K562 (cell line): ENCODE results near the gene CLIC1. TPM values are rescaled to one million over a fixed set of nuclear protein-coding genes. Genes with fewer than 3 reads are reported as not detected.
A peak's percentile ranks its signal among the peaks of the same experiment; 100 is the strongest.

Experiments used
- BCL6 ChIP-seq: fragments of 250-450 bp; sonication (Bioruptor Pico); IDR thresholded peaks from 2 replicates; pipeline ENCODE4 v1.4.0; 2020
- BMI1 ChIP-seq: fragments of 150-350 bp; IDR thresholded peaks from 2 replicates; pipeline ENCODE4 v1.6.1; 2014; ENCODE audit warnings: low read length
- CEBPB ChIP-seq: fragments of 450-650 bp; IDR thresholded peaks from 2 replicates; pipeline ENCODE4 v1.6.1; 2016; ENCODE audit warnings: missing genetic modification characterization, missing compliant biosample characterization
- EP400 ChIP-seq: fragments of 450-650 bp; IDR thresholded peaks from 2 replicates; pipeline ENCODE4 v1.6.1; 2017; ENCODE audit warnings: antibody characterized with exemption, mild to moderate bottlenecking, moderate library complexity
- FUS ChIP-seq: fragments of 200-400 bp; formaldehyde crosslinking; optimal IDR thresholded peaks from 2 replicates; pipeline ENCODE3; 2017; ENCODE audit warnings: low read depth, low read length
- GTF2F1 ChIP-seq: IDR thresholded peaks from 2 replicates; pipeline ENCODE4 v1.6.1; 2011; ENCODE audit warnings: low read depth, low read length, improper control_type of control experiment
- LEF1 ChIP-seq: fragments of 450-650 bp; IDR thresholded peaks from 2 replicates; pipeline ENCODE4 v1.6.1; 2016; ENCODE audit warnings: mild to moderate bottlenecking
- PRPF4 ChIP-seq: fragments of 200-400 bp; formaldehyde crosslinking; IDR thresholded peaks from one replicate; pipeline ENCODE4 v1.6.1; 2017; ENCODE audit warnings: low read length, low read depth, mild to moderate bottlenecking; ENCODE audit not compliant: insufficient read depth, poor library complexity, severe bottlenecking
- RERE ChIP-seq: sonication (generic); formaldehyde crosslinking; IDR thresholded peaks from 2 replicates; pipeline ENCODE4 v1.8.0; 2023; ENCODE audit warnings: missing genetic modification reagents, mild to moderate bottlenecking, borderline replicate concordance
- RFX7 ChIP-seq: fragments of 250-450 bp; sonication (Bioruptor Pico); IDR thresholded peaks from 2 replicates; pipeline ENCODE4 v1.5.1; 2021; ENCODE audit warnings: mild to moderate bottlenecking
- SMAD4 ChIP-seq: fragments of 250-450 bp; sonication (Bioruptor Pico); conservative IDR thresholded peaks from 2 replicates; pipeline ENCODE4 v1.8.0; 2021; ENCODE audit warnings: inconsistent platforms, mild to moderate bottlenecking, moderate library complexity
- SP1 ChIP-seq: sonication (generic); formaldehyde crosslinking; IDR thresholded peaks from 2 replicates; pipeline ENCODE4 v1.8.1; 2022; ENCODE audit warnings: mild to moderate bottlenecking, missing genetic modification reagents
- TCFL5 ChIP-seq: fragments of 250-450 bp; sonication (Bioruptor Pico); conservative IDR thresholded peaks from 2 replicates; pipeline ENCODE4 v1.6.1; 2021; ENCODE audit warnings: mild to moderate bottlenecking, moderate library complexity, matching md5 sums
- ZBTB8A ChIP-seq: fragments of 450-650 bp; IDR thresholded peaks from 2 replicates; pipeline ENCODE4 v1.6.1; 2018; ENCODE audit warnings: mild to moderate bottlenecking, moderate library complexity; ENCODE audit not compliant: partially characterized antibody
- ZNF707 ChIP-seq: fragments of 250-450 bp; sonication (Bioruptor Pico); conservative IDR thresholded peaks from 2 replicates; pipeline ENCODE4 v1.8.0; 2022; ENCODE audit warnings: inconsistent platforms, mild to moderate bottlenecking, moderate library complexity
- polyA plus RNA-seq, 8 experiments: library from polyadenylated mRNA; depleted of rRNA in 4 of 8; stranded (reverse) in 5 of 8; unstranded in 3 of 8; fragments of >200 nt; fragmentation: Nextera tagmentation in 2 of 8; fragmentation: Illumina TruSeq in 1 of 8; extraction: Ambion mirVana in 2 of 8; extraction: Trizol in 1 of 8; gene quantifications; 2 replicates each; pipeline versions ENCODE4 v1.2.1 to v1.2.3, GENCODE V29; 2011 to 2014; ENCODE audit warnings: inconsistent platforms in 1 of 8, missing spikeins in 1 of 8
- total RNA-seq, 7 experiments: library from RNA; depleted of rRNA in 6 of 7; stranded (reverse); fragments of >200 nt in 6 of 7; fragmentation: Illumina TruSeq in 2 of 7; extraction: Trizol in 2 of 7; gene quantifications; 2 replicates each; pipeline versions ENCODE4 v1.2.1 to v1.2.3, GENCODE V29; 2011 to 2021; ENCODE audit warnings: low replicate concordance in 1 of 7
- TF ChIP-seq, protein P1 (sequence below): IDR thresholded peaks from 2 replicates; pipeline ENCODE4 v1.6.1; 2011; ENCODE audit warnings: borderline replicate concordance, low read depth, mild to moderate bottlenecking, moderate library complexity, low read length; ENCODE audit not compliant: insufficient read depth, poor library complexity, severe bottlenecking
- TF ChIP-seq, protein P2 (sequence below): sonication (generic); formaldehyde crosslinking; IDR thresholded peaks from 2 replicates; pipeline ENCODE4 v1.8.0; 2022; ENCODE audit warnings: missing genetic modification reagents, mild to moderate bottlenecking, borderline replicate concordance
- TF ChIP-seq, protein P3 (sequence below), 2 experiments: fragments of 450-650 bp; IDR thresholded peaks; 2 replicates each; pipeline ENCODE4 v1.6.1; 2016

CLIC1 gene
- total and polyA plus RNA-seq, 9 of the 15 experiments (the other 6 are each of a cell fraction or from before 2014, with no cell fraction given) = 1,267 to 2,419 (median 1,808) TPM

DNA sequence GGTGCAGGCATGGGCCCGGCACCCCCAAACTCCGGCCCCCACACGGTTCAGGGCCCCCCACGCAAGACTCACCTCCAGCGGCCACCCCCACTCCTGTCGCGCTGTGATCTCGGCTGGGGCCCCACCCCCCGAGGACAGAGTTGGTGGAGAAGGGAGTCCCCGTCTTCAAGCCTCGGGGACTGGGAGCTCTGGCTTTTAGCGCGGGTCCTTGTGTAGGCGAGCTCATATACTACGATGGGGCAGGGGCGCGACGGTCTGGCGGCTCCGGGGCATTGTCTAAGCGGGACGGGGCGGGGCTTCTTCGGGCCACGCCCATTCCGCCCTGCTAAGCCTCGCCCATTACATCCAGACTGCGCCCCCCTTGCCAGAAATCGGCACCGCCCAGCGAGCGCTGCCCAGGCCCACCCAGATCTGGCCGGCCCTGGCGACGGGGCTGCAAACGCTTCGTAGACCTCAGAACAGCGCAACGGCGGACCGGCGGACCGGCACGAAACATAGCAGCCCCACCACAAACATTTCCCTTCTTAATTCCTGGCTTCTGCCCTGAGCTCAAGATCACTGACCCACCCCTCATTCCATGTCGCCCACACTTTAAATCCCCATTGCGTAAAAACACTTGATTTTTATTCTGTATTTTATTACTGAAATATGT, 6.2 kb downstream of the CLIC1 start (continued):
- TF ChIP-seq ZBTB8A (no peak), LEF1 (no peak), PRPF4 (no peak), SMAD4 (CRISPR knock-in tag) (peak; percentile 80), SP1 (CRISPR knock-in tag) (peak; percentile 88), FUS (peak; percentile 67), BMI1 (0 out of 2 replicates have a peak, but pooled peaks have one; percentile 9), TCFL5 (peak; percentile 59), EP400 (no peak), BCL6 (CRISPR knock-in tag) (peak; percentile 89), ZNF707 (0 out of 2 replicates have a peak, but pooled peaks have one; percentile 35), RFX7 (CRISPR knock-in tag) (peak; percentile 90), CEBPB (tag) (peak; percentile 55), RERE (CRISPR knock-in tag) (no peak), GTF2F1 (no peak)
- TF ChIP-seq, protein P1, sequence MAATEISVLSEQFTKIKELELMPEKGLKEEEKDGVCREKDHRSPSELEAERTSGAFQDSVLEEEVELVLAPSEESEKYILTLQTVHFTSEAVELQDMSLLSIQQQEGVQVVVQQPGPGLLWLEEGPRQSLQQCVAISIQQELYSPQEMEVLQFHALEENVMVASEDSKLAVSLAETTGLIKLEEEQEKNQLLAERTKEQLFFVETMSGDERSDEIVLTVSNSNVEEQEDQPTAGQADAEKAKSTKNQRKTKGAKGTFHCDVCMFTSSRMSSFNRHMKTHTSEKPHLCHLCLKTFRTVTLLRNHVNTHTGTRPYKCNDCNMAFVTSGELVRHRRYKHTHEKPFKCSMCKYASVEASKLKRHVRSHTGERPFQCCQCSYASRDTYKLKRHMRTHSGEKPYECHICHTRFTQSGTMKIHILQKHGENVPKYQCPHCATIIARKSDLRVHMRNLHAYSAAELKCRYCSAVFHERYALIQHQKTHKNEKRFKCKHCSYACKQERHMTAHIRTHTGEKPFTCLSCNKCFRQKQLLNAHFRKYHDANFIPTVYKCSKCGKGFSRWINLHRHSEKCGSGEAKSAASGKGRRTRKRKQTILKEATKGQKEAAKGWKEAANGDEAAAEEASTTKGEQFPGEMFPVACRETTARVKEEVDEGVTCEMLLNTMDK = no peak
- TF ChIP-seq, protein P2, sequence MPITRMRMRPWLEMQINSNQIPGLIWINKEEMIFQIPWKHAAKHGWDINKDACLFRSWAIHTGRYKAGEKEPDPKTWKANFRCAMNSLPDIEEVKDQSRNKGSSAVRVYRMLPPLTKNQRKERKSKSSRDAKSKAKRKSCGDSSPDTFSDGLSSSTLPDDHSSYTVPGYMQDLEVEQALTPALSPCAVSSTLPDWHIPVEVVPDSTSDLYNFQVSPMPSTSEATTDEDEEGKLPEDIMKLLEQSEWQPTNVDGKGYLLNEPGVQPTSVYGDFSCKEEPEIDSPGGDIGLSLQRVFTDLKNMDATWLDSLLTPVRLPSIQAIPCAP (CRISPR knock-in tag) = peak; percentile 72; the same call in 1 of the 2 replicates
- TF ChIP-seq, protein P3, sequence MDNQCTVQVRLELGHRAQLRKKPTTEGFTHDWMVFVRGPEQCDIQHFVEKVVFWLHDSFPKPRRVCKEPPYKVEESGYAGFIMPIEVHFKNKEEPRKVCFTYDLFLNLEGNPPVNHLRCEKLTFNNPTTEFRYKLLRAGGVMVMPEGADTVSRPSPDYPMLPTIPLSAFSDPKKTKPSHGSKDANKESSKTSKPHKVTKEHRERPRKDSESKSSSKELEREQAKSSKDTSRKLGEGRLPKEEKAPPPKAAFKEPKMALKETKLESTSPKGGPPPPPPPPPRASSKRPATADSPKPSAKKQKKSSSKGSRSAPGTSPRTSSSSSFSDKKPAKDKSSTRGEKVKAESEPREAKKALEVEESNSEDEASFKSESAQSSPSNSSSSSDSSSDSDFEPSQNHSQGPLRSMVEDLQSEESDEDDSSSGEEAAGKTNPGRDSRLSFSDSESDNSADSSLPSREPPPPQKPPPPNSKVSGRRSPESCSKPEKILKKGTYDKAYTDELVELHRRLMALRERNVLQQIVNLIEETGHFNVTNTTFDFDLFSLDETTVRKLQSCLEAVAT (IDR thresholded peaks at IDR 0.05) = no peak
